Measurements from ENCODE around the gene MAP3K6. TPM values are rescaled to one million over a fixed set of nuclear protein-coding genes. Genes with fewer than 3 reads are reported as not detected.

The MAP3K6 gene
- total RNA-seq, 1 donor from 2014 or later, result 149 TPM

- peak overlapping the region; percentile 37 to 65 for H3K4me3 ChIP-seq
- peaks cover 44% of the 10 kb centered on the region for H3K4me1 ChIP-seq
- intact Hi-C loops (cut with DNase I), result no loop called here
- peak overlapping the region; percentile 31 for H3K27ac ChIP-seq
- no peaks in the 10 kb centered on the region for H3K27me3 ChIP-seq
- DNase-seq (ENCODE audit: extremely low spot score in 2 of 2), result no peak
- H3K36me3 ChIP-seq, result peaks cover 0 to 20% of the 10 kb centered on the region in 2 donors
- TF ChIP-seq POLR2AphosphoS5 (IDR thresholded peaks at IDR 0.05; ENCODE audit: insufficient read depth in 1 of 2, low read depth in 1 of 2), result no peak
- no peak for TF ChIP-seq POLR2A (IDR thresholded peaks at IDR 0.05)
- TF ChIP-seq, protein P1, sequence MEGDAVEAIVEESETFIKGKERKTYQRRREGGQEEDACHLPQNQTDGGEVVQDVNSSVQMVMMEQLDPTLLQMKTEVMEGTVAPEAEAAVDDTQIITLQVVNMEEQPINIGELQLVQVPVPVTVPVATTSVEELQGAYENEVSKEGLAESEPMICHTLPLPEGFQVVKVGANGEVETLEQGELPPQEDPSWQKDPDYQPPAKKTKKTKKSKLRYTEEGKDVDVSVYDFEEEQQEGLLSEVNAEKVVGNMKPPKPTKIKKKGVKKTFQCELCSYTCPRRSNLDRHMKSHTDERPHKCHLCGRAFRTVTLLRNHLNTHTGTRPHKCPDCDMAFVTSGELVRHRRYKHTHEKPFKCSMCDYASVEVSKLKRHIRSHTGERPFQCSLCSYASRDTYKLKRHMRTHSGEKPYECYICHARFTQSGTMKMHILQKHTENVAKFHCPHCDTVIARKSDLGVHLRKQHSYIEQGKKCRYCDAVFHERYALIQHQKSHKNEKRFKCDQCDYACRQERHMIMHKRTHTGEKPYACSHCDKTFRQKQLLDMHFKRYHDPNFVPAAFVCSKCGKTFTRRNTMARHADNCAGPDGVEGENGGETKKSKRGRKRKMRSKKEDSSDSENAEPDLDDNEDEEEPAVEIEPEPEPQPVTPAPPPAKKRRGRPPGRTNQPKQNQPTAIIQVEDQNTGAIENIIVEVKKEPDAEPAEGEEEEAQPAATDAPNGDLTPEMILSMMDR (IDR thresholded peaks at IDR 0.05), result no peak
- no peaks in the 10 kb centered on the region for H3K9me3 ChIP-seq
Observed at GRCh38 chr1:27349784-27350662, 16.7 kb downstream of the MAP3K6 start.

DNA sequence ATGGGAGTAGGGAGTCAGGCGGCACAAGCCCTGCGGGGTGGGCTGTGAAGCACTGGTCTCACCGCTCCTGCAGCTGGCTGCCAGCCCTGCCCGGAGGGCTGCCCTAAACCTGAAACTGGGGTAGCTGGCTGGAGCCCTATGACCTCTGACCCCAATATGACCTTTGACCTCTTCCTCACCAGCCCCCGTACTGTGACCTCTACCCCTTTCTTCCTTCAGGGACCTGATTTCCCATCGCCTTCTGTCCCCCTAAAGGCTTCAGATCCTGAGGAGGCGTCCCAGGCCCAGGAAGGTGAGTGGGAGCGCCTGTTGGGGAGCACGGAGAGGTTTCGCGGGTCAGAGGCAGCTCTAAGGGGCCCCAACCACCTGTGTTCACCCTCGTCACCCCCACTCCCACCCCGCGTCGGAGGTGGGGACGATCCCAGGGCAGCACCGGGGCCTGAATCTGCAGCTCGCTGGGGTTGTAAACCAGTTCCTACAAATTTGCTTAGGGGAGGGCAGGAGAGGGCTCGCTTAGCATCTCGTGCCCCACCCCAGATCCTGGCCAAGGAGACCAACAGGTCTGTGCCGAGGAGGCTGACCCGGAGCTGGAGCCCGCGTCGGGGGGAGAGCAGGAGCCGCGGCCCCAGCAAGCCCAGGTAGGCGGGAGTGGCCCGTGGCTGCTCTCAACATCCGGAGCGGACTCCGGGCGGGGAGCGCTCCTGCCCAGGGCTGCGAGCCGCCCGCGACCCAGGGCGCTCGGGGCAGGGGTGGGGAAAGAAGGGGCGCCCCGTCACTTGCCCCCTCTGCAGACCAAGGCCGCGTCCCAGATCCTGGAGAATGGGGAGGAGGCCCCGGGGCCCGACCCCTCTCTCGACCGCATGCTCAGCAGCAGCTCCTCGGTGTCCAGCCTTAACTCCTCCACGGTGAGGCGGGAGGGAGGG, 17.6 kb downstream of the MAP3K6 start:
- no peaks in the 10 kb centered on the region for H3K9me3 ChIP-seq
- H3K36me3 ChIP-seq, result peaks cover 0 to 11% of the 10 kb centered on the region in 2 donors
- peak overlapping the region; percentile 37 to 65 for H3K4me3 ChIP-seq
- no peak for DNase-seq (ENCODE audit: extremely low spot score in 2 of 2)
- intact Hi-C loops (cut with DNase I), result no loop called here
- no peaks in the 10 kb centered on the region for H3K27me3 ChIP-seq
- H3K27ac ChIP-seq, result peak overlapping the region; percentile 31
- H3K4me1 ChIP-seq, result peaks cover 44% of the 10 kb centered on the region
- peak in 1 of 2 donors; percentile 23 for TF ChIP-seq POLR2AphosphoS5 (IDR thresholded peaks at IDR 0.05; ENCODE audit: insufficient read depth in 1 of 2, low read depth in 1 of 2)
- TF ChIP-seq, protein P1 (IDR thresholded peaks at IDR 0.05), result no peak

- DNase-seq (ENCODE audit: extremely low spot score in 2 of 2), result no peak
Observed at GRCh38 chr1:27346991-27347624, 19.7 kb downstream of the MAP3K6 start.

GRCh38 chr1:27346357-27346756, 20.4 kb downstream of the MAP3K6 start:
- Histone ChIP-seq H3K27ac (no peak overlapping the region), H3K9me3 (no peaks in the 10 kb centered on the region), H3K4me1 (peaks cover 54% of the 10 kb centered on the region), H3K36me3 (no peaks in the 10 kb centered on the region), H3K4me3 (no peak overlapping the region), H3K27me3 (no peaks in the 10 kb centered on the region)
- intact Hi-C loops (cut with DNase I), result no loop called here
- TF ChIP-seq POLR2AphosphoS5 (IDR thresholded peaks at IDR 0.05; ENCODE audit: insufficient read depth in 1 of 2, low read depth in 1 of 2), result no peak
- no peak for TF ChIP-seq POLR2A (IDR thresholded peaks at IDR 0.05)
- TF ChIP-seq, protein P1 (IDR thresholded peaks at IDR 0.05), result no peak
- DNase-seq (ENCODE audit: extremely low spot score in 2 of 2), result no peak

More at GRCh38 chr1:27346991-27347624, 19.7 kb downstream of the MAP3K6 start:
- Histone ChIP-seq H3K9me3 (no peaks in the 10 kb centered on the region), H3K36me3 (no peaks in the 10 kb centered on the region), H3K27ac (no peak overlapping the region), H3K27me3 (no peaks in the 10 kb centered on the region), H3K4me1 (peaks cover 49% of the 10 kb centered on the region), H3K4me3 (no peak overlapping the region)
- intact Hi-C loops (cut with DNase I), result no loop called here
- TF ChIP-seq, protein P1 (IDR thresholded peaks at IDR 0.05), result no peak
- TF ChIP-seq POLR2AphosphoS5 (IDR thresholded peaks at IDR 0.05; ENCODE audit: insufficient read depth in 1 of 2, low read depth in 1 of 2) (no peak), POLR2A (IDR thresholded peaks at IDR 0.05) (no peak)

All from vagina (tissue), 2 donors.